Suprapubic skin (tissue), 4 donors: Measurements from ENCODE around the gene ADAM19. TPM values are rescaled to one million over a fixed set of nuclear protein-coding genes. Genes with fewer than 3 reads are reported as not detected.

ENCODE experiments used
- DNase-seq, 2 donors: peaks; one replicate each; pipeline ENCODE4 v3.0.0-alpha.2; 2019; ENCODE audit warnings: low spot score in 2 of 2
- H3K27ac ChIP-seq: fragments of 200-600 bp; sonication (generic); one replicate; pipeline ENCODE4 v1.5.1; 2019
- H3K27me3 ChIP-seq: fragments of 200-600 bp; sonication (generic); one replicate; pipeline ENCODE4 v1.5.1; 2019
- H3K36me3 ChIP-seq: fragments of 200-600 bp; sonication (generic); one replicate; pipeline ENCODE4 v1.5.1; 2019
- H3K4me1 ChIP-seq: fragments of 200-600 bp; sonication (generic); one replicate; pipeline ENCODE4 v1.5.1; 2019
- H3K4me3 ChIP-seq: fragments of 200-600 bp; sonication (generic); one replicate; pipeline ENCODE4 v1.5.1; 2019; ENCODE audit warnings: mild to moderate bottlenecking
- H3K9me3 ChIP-seq: fragments of 200-600 bp; sonication (generic); one replicate; pipeline ENCODE4 v1.5.1; 2019
- EP300 ChIP-seq: sonication (generic); formaldehyde crosslinking; IDR thresholded peaks from one replicate; pipeline ENCODE4 v1.6.1; 2017; ENCODE audit warnings: antibody characterized with exemption
- POLR2A ChIP-seq, 2 donors: fragments of 450-650 bp; IDR thresholded peaks; one replicate each; pipeline ENCODE4 v1.6.1; 2017; ENCODE audit warnings: antibody characterized with exemption in 2 of 2, mild to moderate bottlenecking in 2 of 2, moderate library complexity in 2 of 2
- POLR2AphosphoS5 ChIP-seq, 3 donors: sonication (generic); formaldehyde crosslinking; IDR thresholded peaks; one replicate each; pipeline ENCODE4 v1.6.1; 2017; ENCODE audit warnings: antibody characterized with exemption in 3 of 3
- WGBS: methylation state at CpG from one replicate; pipeline ENCODE4 v1.1.5; 2018; 5-methylcytosine and 5-hydroxymethylcytosine counted together
- total RNA-seq, 4 donors: library from RNA; depleted of rRNA; stranded (reverse); fragments of >200 nt; gene quantifications; one replicate each; pipeline ENCODE4 v1.1.0, GENCODE V29; 2016
- TF ChIP-seq, protein P1 (sequence below), 2 donors: fragments of 200-600 bp in 1 of 2; fragments of 450-650 bp in 1 of 2; sonication (generic) in 1 of 2; IDR thresholded peaks; one replicate each; pipeline ENCODE4 v1.5.1; 2016 to 2019; ENCODE audit warnings: antibody characterized with exemption in 2 of 2, mild to moderate bottlenecking in 1 of 2, moderate library complexity in 1 of 2

The ADAM19 gene
- total RNA-seq, 4 donors from 2014 or later, result 0.42 to 2.6 (median 1.3) TPM

GRCh38 chr5:157509587-157509986 lies 66.0 kb downstream of the ADAM19 start:
- Histone ChIP-seq H3K27ac (no peak overlapping the region), H3K27me3 (no peaks in the 10 kb centered on the region), H3K4me3 (no peak overlapping the region), H3K4me1 (peaks cover 20% of the 10 kb centered on the region), H3K36me3 (no peaks in the 10 kb centered on the region), H3K9me3 (no peaks in the 10 kb centered on the region)
- TF ChIP-seq POLR2A (IDR thresholded peaks at IDR 0.05), result no peak
- TF ChIP-seq POLR2AphosphoS5 (IDR thresholded peaks at IDR 0.05), result no peak
- TF ChIP-seq, protein P1, sequence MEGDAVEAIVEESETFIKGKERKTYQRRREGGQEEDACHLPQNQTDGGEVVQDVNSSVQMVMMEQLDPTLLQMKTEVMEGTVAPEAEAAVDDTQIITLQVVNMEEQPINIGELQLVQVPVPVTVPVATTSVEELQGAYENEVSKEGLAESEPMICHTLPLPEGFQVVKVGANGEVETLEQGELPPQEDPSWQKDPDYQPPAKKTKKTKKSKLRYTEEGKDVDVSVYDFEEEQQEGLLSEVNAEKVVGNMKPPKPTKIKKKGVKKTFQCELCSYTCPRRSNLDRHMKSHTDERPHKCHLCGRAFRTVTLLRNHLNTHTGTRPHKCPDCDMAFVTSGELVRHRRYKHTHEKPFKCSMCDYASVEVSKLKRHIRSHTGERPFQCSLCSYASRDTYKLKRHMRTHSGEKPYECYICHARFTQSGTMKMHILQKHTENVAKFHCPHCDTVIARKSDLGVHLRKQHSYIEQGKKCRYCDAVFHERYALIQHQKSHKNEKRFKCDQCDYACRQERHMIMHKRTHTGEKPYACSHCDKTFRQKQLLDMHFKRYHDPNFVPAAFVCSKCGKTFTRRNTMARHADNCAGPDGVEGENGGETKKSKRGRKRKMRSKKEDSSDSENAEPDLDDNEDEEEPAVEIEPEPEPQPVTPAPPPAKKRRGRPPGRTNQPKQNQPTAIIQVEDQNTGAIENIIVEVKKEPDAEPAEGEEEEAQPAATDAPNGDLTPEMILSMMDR (IDR thresholded peaks at IDR 0.05), result no peak
- no peak for TF ChIP-seq EP300
- no peak for DNase-seq

DNA sequence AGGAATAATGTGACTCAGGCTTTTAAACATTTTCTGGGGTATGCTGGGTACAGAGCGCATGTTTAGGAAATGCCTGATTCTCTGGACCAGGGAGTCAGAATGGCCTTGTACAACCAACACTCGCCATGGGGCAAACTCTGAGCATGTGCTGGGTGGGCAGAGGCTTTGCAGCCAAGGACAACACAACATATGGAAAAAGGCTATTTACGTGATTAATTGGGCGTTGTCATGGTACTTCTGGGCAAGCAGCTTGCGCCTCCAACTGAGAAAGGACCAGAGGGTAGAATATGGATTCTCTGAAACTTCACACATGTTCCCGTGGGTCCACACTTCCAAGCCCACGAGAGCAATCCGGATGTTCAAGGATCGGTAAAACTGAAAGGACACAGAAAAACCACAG lies 66.5 kb downstream of the ADAM19 start:
- WGBS, result 95% methylated on average over 9 of the region's 9 CpGs
- no peak overlapping the region for H3K4me3 ChIP-seq
- H3K27me3 ChIP-seq, result no peaks in the 10 kb centered on the region
- DNase-seq, result no peak
- TF ChIP-seq EP300 (no peak), POLR2AphosphoS5 (IDR thresholded peaks at IDR 0.05) (no peak), POLR2A (IDR thresholded peaks at IDR 0.05) (no peak)
- TF ChIP-seq, protein P1 (IDR thresholded peaks at IDR 0.05), result no peak
- H3K9me3 ChIP-seq, result no peaks in the 10 kb centered on the region
- H3K36me3 ChIP-seq, result no peaks in the 10 kb centered on the region
- no peak overlapping the region for H3K27ac ChIP-seq
- peaks cover 20% of the 10 kb centered on the region for H3K4me1 ChIP-seq

DNA sequence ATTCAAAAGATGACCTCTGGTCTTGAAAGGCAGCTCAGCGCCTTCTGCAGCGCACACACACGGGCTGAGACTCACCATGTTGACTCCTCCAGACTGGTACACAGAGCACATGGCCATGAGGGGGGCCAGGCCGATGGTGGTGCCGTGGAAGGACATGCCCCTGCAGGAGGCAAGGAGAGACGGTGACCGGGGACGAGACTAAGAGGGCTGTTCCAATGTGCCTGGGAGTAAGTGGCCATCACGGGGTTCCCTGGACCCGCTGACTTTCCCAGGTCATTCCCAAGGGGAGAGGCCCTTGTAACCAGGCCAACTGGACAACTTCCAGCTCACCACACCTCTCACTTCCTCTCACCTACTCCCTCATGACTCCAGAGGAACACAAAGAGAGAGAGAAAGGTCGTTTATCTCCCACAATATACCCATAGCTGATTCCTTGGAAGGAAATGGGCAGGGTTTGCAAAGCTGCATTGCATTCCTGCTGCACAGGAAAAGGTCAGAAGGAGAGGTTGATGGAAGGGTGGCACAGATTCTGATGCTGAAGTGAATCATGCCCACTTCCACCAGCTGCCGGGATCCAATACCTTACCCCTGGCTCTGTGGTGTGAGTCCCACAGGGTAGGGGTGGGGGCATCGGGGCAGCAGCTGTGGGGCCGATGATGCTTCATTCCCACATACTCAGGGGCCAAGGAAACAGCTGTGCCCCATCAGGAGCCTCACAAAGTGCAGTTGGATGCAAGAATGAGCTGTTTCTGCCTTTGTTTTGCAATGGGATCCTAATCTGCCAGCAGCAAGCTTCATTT lies 68.4 kb downstream of the ADAM19 start:
- peaks cover 14% of the 10 kb centered on the region for H3K4me1 ChIP-seq
- no peaks in the 10 kb centered on the region for H3K27me3 ChIP-seq
- 68% methylated on average over 14 of the region's 14 CpGs for WGBS
- no peak overlapping the region for H3K4me3 ChIP-seq
- no peak overlapping the region for H3K27ac ChIP-seq
- no peaks in the 10 kb centered on the region for H3K36me3 ChIP-seq
- TF ChIP-seq EP300 (no peak), POLR2A (IDR thresholded peaks at IDR 0.05) (no peak), POLR2AphosphoS5 (IDR thresholded peaks at IDR 0.05) (no peak)
- TF ChIP-seq, protein P1 (IDR thresholded peaks at IDR 0.05), result no peak
- H3K9me3 ChIP-seq, result no peaks in the 10 kb centered on the region
- no peak for DNase-seq

DNA sequence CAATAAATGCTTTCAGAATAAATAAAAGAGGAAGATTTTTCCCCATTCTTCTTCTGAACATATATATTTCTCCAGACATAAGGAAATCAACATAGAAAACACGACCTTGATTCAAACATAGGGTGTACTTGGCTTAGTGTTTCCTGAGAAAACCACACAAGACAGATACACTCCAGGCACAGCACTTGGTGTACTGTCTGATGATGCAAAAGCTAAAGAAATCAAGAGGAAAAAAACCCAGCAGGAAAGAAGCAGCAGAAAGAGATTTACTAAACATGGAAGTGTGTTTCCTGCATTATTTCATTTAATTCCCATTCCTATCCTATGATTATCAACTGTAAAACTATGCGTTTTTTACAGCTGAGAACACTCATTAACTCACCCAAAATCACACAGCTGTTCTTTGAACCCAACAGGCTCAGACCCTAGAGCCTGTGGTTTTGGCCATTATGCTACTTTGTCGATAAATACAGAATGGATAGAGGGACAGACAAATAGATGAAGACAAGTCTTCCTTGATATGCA lies 69.4 kb downstream of the ADAM19 start:
- Histone ChIP-seq H3K27ac (no peak overlapping the region), H3K9me3 (no peaks in the 10 kb centered on the region), H3K36me3 (no peaks in the 10 kb centered on the region), H3K4me3 (no peak overlapping the region), H3K4me1 (peaks cover 4% of the 10 kb centered on the region), H3K27me3 (no peaks in the 10 kb centered on the region)
- TF ChIP-seq POLR2A (IDR thresholded peaks at IDR 0.05) (no peak), EP300 (no peak), POLR2AphosphoS5 (IDR thresholded peaks at IDR 0.05) (no peak)
- TF ChIP-seq, protein P1 (IDR thresholded peaks at IDR 0.05), result no peak
- no peak for DNase-seq
- 79% methylated on average over 3 of the region's 3 CpGs for WGBS

DNA sequence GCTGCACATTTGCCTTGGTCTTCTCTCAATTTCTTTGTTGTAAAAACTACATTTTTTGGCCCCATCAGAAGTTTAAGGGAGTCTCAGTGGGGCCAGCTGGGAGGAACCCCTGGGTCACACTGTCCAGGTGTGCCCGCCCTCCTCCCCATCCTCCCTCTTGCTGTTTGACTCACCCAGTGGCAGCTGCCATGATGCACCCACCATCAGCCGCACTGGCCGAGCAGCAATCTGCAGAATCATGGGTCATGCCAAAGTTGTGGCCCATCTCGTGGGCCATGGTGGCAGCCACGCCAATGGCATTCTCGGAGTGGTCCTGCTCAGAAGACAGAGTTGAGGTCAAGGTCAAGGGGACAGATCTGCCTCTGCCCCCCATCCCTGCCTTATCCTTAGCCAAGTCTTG lies 70.1 kb downstream of the ADAM19 start:
- WGBS, result 97% methylated on average over 5 of the region's 6 CpGs
- no peak for DNase-seq
- TF ChIP-seq, protein P1 (IDR thresholded peaks at IDR 0.05), result no peak
- no peak for TF ChIP-seq EP300
- no peak for TF ChIP-seq POLR2AphosphoS5 (IDR thresholded peaks at IDR 0.05)
- no peak overlapping the region for H3K4me3 ChIP-seq
- no peak overlapping the region for H3K27ac ChIP-seq
- H3K4me1 ChIP-seq, result no peaks in the 10 kb centered on the region
- H3K27me3 ChIP-seq, result no peaks in the 10 kb centered on the region
- H3K9me3 ChIP-seq, result no peaks in the 10 kb centered on the region
- H3K36me3 ChIP-seq, result no peaks in the 10 kb centered on the region
